Uterus (tissue), 2 donors: ENCODE measurements around the gene AXDND1.
"Not testable (repeated sequence)": the region's sequence is repeated elsewhere in the genome, so short reads cannot be mapped to it uniquely, and the experiment has no call there.

Experiments used
- CTCF ChIP-seq, 4 experiments: fragments of 200-600 bp in 2 of 4; fragments of 450-650 bp in 2 of 4; sonication (generic) in 2 of 4; IDR thresholded peaks; one replicate each; pipeline ENCODE4 v1.5.1; 2016 to 2019; ENCODE audit warnings: antibody characterized with exemption in 4 of 4, mild to moderate bottlenecking in 2 of 4, moderate library complexity in 1 of 4
- POLR2A ChIP-seq, 2 donors: fragments of 450-650 bp; IDR thresholded peaks; one replicate each; pipeline ENCODE4 v1.6.1; 2016; ENCODE audit warnings: antibody characterized with exemption in 2 of 2, mild to moderate bottlenecking in 1 of 2, moderate library complexity in 1 of 2

GRCh38 chr1:179439646-179440045 lies 73.9 kb downstream of the AXDND1 start:
- not testable (repeated sequence) for TF ChIP-seq CTCF, POLR2A (IDR thresholded peaks at IDR 0.05)
